IMR-90 (cell line): ENCODE results near the gene CD33. TPM values are rescaled to one million over a fixed set of nuclear protein-coding genes. Genes with fewer than 3 reads are reported as not detected.

ENCODE experiments used
- ATAC-seq: fragments of 200-7000 bp; cut with Tn5 transposase; 2 replicates; pipeline ENCODE4 v1.9.1; 2020; ENCODE audit warnings: low read depth, mild to moderate bottlenecking, moderate library complexity
- BruUV-seq: library from RNA; stranded (reverse); fragments of 400-500 nt; replicated peaks from 2 replicates; lab custom pipeline; 2021; lab: Mats Ljungman, UMichigan
- CTCF ChIA-PET: fragments of 300-600 bp; formaldehyde crosslinking; extraction: SDS; loops from one replicate; lab custom pipeline; 2021; ENCODE audit warnings: antibody characterized with exemption; lab: Yijun Ruan, JAX
- POLR2A ChIA-PET: fragments of 300-600 bp; sonication (Branson Sonifier 250); formaldehyde crosslinking; loops from one replicate; lab custom pipeline; 2022; ENCODE audit warnings: antibody characterized with exemption; ENCODE audit not compliant: unreplicated experiment; lab: Charles Lee
- DNase-seq: peaks from one replicate; pipeline ENCODE4 v3.0.0; 2013
- H2AFZ ChIP-seq: replicated peaks from 2 replicates; pipeline ENCODE3; 2013; ENCODE audit warnings: low read length, mild to moderate bottlenecking; ENCODE audit not compliant: poor library complexity
- H2AK5ac ChIP-seq: 2 replicates; pipeline ENCODE4 v1.6.1; 2013; ENCODE audit warnings: low read depth, low read length, inconsistent platforms
- H2AK9ac ChIP-seq: replicated peaks from 2 replicates; pipeline ENCODE3; 2013; ENCODE audit warnings: mild to moderate bottlenecking, low read depth, low read length, moderate library complexity; ENCODE audit not compliant: poor library complexity
- H2BK120ac ChIP-seq: 2 replicates; pipeline ENCODE4 v1.6.1; 2013; ENCODE audit warnings: low read depth, low read length, inconsistent platforms
- H2BK15ac ChIP-seq: 3 replicates; pipeline ENCODE4 v1.6.1; 2013; ENCODE audit warnings: low read depth, low read length, inconsistent platforms
- H2BK20ac ChIP-seq: 2 replicates; pipeline ENCODE4 v1.6.1; 2013; ENCODE audit warnings: low read depth, mild to moderate bottlenecking, inconsistent platforms, low read length, moderate library complexity
- H2BK5ac ChIP-seq: 2 replicates; pipeline ENCODE4 v1.6.1; 2013; ENCODE audit warnings: mild to moderate bottlenecking, low read depth, low read length, inconsistent platforms; ENCODE audit not compliant: poor library complexity, severe bottlenecking
- H3K14ac ChIP-seq: replicated peaks from 2 replicates; pipeline ENCODE4 v1.6.1; 2013; ENCODE audit warnings: low read depth, low read length, inconsistent platforms
- H3K18ac ChIP-seq: 2 replicates; pipeline ENCODE4 v1.6.1; 2013; ENCODE audit warnings: low read depth, low read length, control low read depth
- H3K23ac ChIP-seq: 2 replicates; pipeline ENCODE4 v1.6.1; 2013; ENCODE audit warnings: low read depth, low read length, inconsistent platforms
- H3K27ac ChIP-seq: 2 replicates; pipeline ENCODE4 v1.5.1; 2013; ENCODE audit warnings: mild to moderate bottlenecking, control low read depth, low read length; ENCODE audit not compliant: insufficient read depth
- H3K27me3 ChIP-seq: 2 replicates; pipeline ENCODE4 v1.6.1; 2013; ENCODE audit warnings: low read length; ENCODE audit not compliant: control insufficient read depth, insufficient read depth
- H3K36me3 ChIP-seq: 2 replicates; pipeline ENCODE4 v1.6.1; 2013; ENCODE audit warnings: low read length, mixed read lengths; ENCODE audit not compliant: control insufficient read depth, insufficient read depth
- H3K4ac ChIP-seq: 2 replicates; pipeline ENCODE4 v1.6.1; 2013; ENCODE audit warnings: low read depth, low read length, inconsistent platforms
- H3K4me1 ChIP-seq: 2 replicates; pipeline ENCODE4 v1.6.1; 2013; ENCODE audit warnings: low read length, mixed read lengths; ENCODE audit not compliant: control insufficient read depth, insufficient read depth
- H3K4me2 ChIP-seq: 2 replicates; pipeline ENCODE4 v1.6.1; 2013; ENCODE audit warnings: low read depth, mild to moderate bottlenecking, control low read depth, low read length, moderate library complexity
- H3K4me3 ChIP-seq: 2 replicates; pipeline ENCODE4 v1.5.1; 2013; ENCODE audit warnings: low read depth, mild to moderate bottlenecking, control low read depth, low read length, moderate library complexity; ENCODE audit not compliant: insufficient read depth
- H3K56ac ChIP-seq: 2 replicates; pipeline ENCODE4 v1.6.1; 2013; ENCODE audit warnings: low read length, inconsistent platforms; ENCODE audit not compliant: insufficient read depth; ENCODE audit errors: extremely low read depth
- H3K79me1 ChIP-seq, 2 experiments: 2 replicates each; pipeline ENCODE4 v1.6.1; 2013; ENCODE audit warnings: low read length in 2 of 2, inconsistent platforms in 1 of 2, low read depth in 1 of 2
- H3K9ac ChIP-seq: 2 replicates; pipeline ENCODE4 v1.6.1; 2013; ENCODE audit warnings: low read depth, low read length, control low read depth
- H3K9me1 ChIP-seq: 2 replicates; pipeline ENCODE4 v1.6.1; 2013; ENCODE audit warnings: low read length, inconsistent platforms; ENCODE audit not compliant: insufficient read depth
- H3K9me3 ChIP-seq: 2 replicates; pipeline ENCODE4 v1.6.1; 2013; ENCODE audit warnings: low read length; ENCODE audit not compliant: control insufficient read depth, insufficient read depth
- H4K20me1 ChIP-seq: 2 replicates; pipeline ENCODE4 v1.6.1; 2013; ENCODE audit warnings: low read length, inconsistent platforms; ENCODE audit not compliant: insufficient read depth
- H4K5ac ChIP-seq: 2 replicates; pipeline ENCODE4 v1.6.1; 2013; ENCODE audit warnings: mild to moderate bottlenecking, low read depth, low read length, control low read depth
- H4K8ac ChIP-seq, 2 experiments: 2 replicates each; pipeline ENCODE4 v1.6.1; 2013; ENCODE audit warnings: low read depth in 2 of 2, low read length in 2 of 2, control low read depth in 1 of 2, inconsistent platforms in 1 of 2
- H4K91ac ChIP-seq: 2 replicates; pipeline ENCODE4 v1.6.1; 2013; ENCODE audit warnings: low read depth, low read length, inconsistent platforms; ENCODE audit not compliant: insufficient read depth
- CEBPB ChIP-seq: IDR thresholded peaks from 2 replicates; pipeline ENCODE4 v1.6.1; 2012; ENCODE audit warnings: low read depth, low read length, improper control_type of control experiment
- CHD1 ChIP-seq: IDR thresholded peaks from 2 replicates; pipeline ENCODE4 v1.6.1; 2012; ENCODE audit warnings: low read depth, low read length, improper control_type of control experiment
- MAZ ChIP-seq: IDR thresholded peaks from 2 replicates; pipeline ENCODE4 v1.6.1; 2012; ENCODE audit warnings: low read depth, mild to moderate bottlenecking, low read length, improper control_type of control experiment, moderate library complexity, borderline replicate concordance
- MXI1 ChIP-seq: IDR thresholded peaks from 2 replicates; pipeline ENCODE4 v1.6.1; 2012; ENCODE audit warnings: low read depth, mild to moderate bottlenecking, low read length, moderate library complexity, borderline replicate concordance
- NFE2L2 ChIP-seq: fragments of 150-350 bp; IDR thresholded peaks from 2 replicates; pipeline ENCODE4 v1.6.1; 2016; ENCODE audit warnings: low read depth, mild to moderate bottlenecking, low read length
- RAD21 ChIP-seq: IDR thresholded peaks from 2 replicates; pipeline ENCODE4 v1.6.1; 2012; ENCODE audit warnings: low read length, improper control_type of control experiment
- WGBS, 2 experiments: methylation state at CpG; one replicate each; pipeline versions ENCODE4 v1.1.5 to v1.1.7; 2013; ENCODE audit warnings: missing lambda C conversion rate in 2 of 2; ENCODE audit not compliant: insufficient read length in 1 of 2; ENCODE audit errors: extremely low coverage in 2 of 2; 5-methylcytosine and 5-hydroxymethylcytosine counted together
- dilution Hi-C: fragments of 300-500 bp; cut with HindIII; formaldehyde crosslinking; loops from one replicate; pipeline ENCODE4 v1.14.3; 2018; ENCODE audit warnings: low sequenced_read_pairs; ENCODE audit not compliant: unreplicated experiment
- in situ Hi-C: fragments of 300-500 bp; cut with MboI; formaldehyde crosslinking; loops from 3 replicates; pipeline ENCODE4 v1.14.3; 2019; ENCODE audit warnings: low sequenced_read_pairs, inconsistent platforms, mixed read lengths
- intact Hi-C: fragments of 100-400 bp; cut with micrococcal nuclease; formaldehyde crosslinking; loops from 2 replicates; pipeline ENCODE4 v1.10.0; 2022
- polyA plus RNA-seq, 3 experiments: library from polyadenylated mRNA; depleted of rRNA; stranded (reverse); fragments of >200 nt; gene quantifications; 2 replicates each; pipeline ENCODE4 v1.2.3, GENCODE V29; 2012; ENCODE audit warnings: low replicate concordance in 1 of 3
- total RNA-seq: library from RNA; depleted of rRNA; stranded (reverse); fragments of >200 nt; gene quantifications from 2 replicates; pipeline ENCODE4 v1.2.3, GENCODE V29; 2012
- TF ChIP-seq, protein P1 (sequence below): fragments of 150-350 bp; IDR thresholded peaks from 2 replicates; pipeline ENCODE4 v1.6.1; 2016; ENCODE audit warnings: low read depth, mild to moderate bottlenecking, low read length, moderate library complexity, borderline replicate concordance

The CD33 gene
- total and polyA plus RNA-seq, 2 of the 4 experiments (the other 2 are of a cell fraction), result not detected

DNA sequence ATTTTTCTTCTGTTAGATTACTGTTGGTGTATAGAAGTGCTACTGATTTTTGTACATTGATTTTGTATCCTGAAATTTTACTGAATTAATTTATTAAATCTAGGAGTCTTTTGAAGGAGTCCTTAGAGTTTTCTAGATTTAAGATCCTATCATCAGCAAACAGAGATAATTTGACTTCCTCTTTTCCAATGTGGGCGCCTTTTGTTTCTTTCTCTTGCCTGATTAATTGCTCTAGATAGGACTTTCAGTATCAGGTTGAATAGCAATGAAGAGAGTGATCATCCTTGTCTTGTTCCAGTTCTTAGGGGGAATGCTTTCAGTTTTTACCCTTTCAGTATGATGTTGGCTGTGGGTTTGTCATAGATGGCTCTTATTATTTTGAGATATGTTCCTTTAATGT lies 5.6 kb upstream of the CD33 start:
- Histone ChIP-seq H3K23ac (no peak overlapping the region), H3K27ac (no peak overlapping the region), H3K4ac (no peak overlapping the region), H3K9me3 (peaks cover 10% of the 10 kb centered on the region), H3K4me2 (no peak overlapping the region), H2BK120ac (no peak overlapping the region), H4K8ac (no peak overlapping the region), H3K9ac (no peak overlapping the region), H3K18ac (no peak overlapping the region), H4K5ac (no peak overlapping the region), H4K20me1 (no peaks in the 10 kb centered on the region), H3K36me3 (no peaks in the 10 kb centered on the region), H2BK15ac (no peak overlapping the region), H2AFZ (no peak overlapping the region), H4K91ac (no peak overlapping the region), H3K79me1 (no peaks in the 10 kb centered on the region), H2AK5ac (no peak overlapping the region), H3K27me3 (no peaks in the 10 kb centered on the region), H3K56ac (no peak overlapping the region), H3K4me3 (no peak overlapping the region), H2BK5ac (no peak overlapping the region), H3K4me1 (no peaks in the 10 kb centered on the region), H3K9me1 (no peaks in the 10 kb centered on the region), H2AK9ac (no peak overlapping the region), H2BK20ac (no peak overlapping the region), H3K14ac (no peak overlapping the region)
- TF ChIP-seq MAZ (no peak), RAD21 (no peak), CHD1 (no peak), NFE2L2 (no peak), CEBPB (no peak), MXI1 (no peak)
- TF ChIP-seq, protein P1, sequence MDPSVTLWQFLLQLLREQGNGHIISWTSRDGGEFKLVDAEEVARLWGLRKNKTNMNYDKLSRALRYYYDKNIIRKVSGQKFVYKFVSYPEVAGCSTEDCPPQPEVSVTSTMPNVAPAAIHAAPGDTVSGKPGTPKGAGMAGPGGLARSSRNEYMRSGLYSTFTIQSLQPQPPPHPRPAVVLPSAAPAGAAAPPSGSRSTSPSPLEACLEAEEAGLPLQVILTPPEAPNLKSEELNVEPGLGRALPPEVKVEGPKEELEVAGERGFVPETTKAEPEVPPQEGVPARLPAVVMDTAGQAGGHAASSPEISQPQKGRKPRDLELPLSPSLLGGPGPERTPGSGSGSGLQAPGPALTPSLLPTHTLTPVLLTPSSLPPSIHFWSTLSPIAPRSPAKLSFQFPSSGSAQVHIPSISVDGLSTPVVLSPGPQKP, result no peak
- ATAC-seq (no peak), DNase-seq (no peak)
- dilution Hi-C loops (no loop called here), intact Hi-C loops (no loop called here), in situ Hi-C loops (no loop called here)
- ChIA-PET POLR2A (no interaction called here), CTCF (no interaction called here)
- WGBS, 2 experiments, result no CpG with 5 or more reads among the region's 1 CpG
- no TSS peak for BruUV-seq
